B cell (primary cell): ENCODE data around the gene ATAD2B. TPM values are rescaled to one million over a fixed set of nuclear protein-coding genes. Genes with fewer than 3 reads are reported as not detected.

Source experiments
- ATAC-seq: fragments of 200-7000 bp; cut with Tn5 transposase; one replicate; pipeline ENCODE4 v1.10.0; 2021; ENCODE audit warnings: low read depth, mild to moderate bottlenecking, moderate number of reproducible peaks, moderate library complexity
- CTCF ChIA-PET: fragments of 350-600 bp; sonication (Branson Sonifier 250); formaldehyde crosslinking; loops from one replicate; lab custom pipeline; 2021; ENCODE audit warnings: antibody characterized with exemption, inconsistent platforms; lab: Charles Lee
- POLR2A ChIA-PET: fragments of 350-600 bp; sonication (Branson Sonifier 250); formaldehyde crosslinking; loops from one replicate; lab custom pipeline; 2021; ENCODE audit warnings: antibody characterized with exemption; lab: Charles Lee
- DNase-seq: peaks from one replicate; pipeline ENCODE4 v3.0.0; 2013
- H2AFZ ChIP-seq: 2 replicates; pipeline ENCODE4 v1.6.1; 2012; ENCODE audit warnings: mild to moderate bottlenecking, low read depth, low read length; ENCODE audit not compliant: insufficient read depth, poor library complexity, severe bottlenecking
- H3K27ac ChIP-seq, 2 donors: 1 replicate in 1 of 2; 2 replicates in 1 of 2; pipeline ENCODE4 v1.5.1; 2012 to 2013; ENCODE audit warnings: low read length in 2 of 2, mild to moderate bottlenecking in 2 of 2, moderate library complexity in 1 of 2
- H3K27me3 ChIP-seq, 4 experiments: fragments of 200-600 bp in 1 of 4; sonication (generic) in 1 of 4; replicated peaks in 1 of 4; 1 replicate in 2 of 4; 2 replicates in 2 of 4; pipeline versions ENCODE4 v1.6.1 to v1.7.0; 2013 to 2016; ENCODE audit warnings: low read length in 3 of 4, mild to moderate bottlenecking in 2 of 4, mixed read lengths in 1 of 4, moderate library complexity in 1 of 4; ENCODE audit not compliant: insufficient read depth in 4 of 4, control insufficient read depth in 3 of 4; ENCODE audit errors: control extremely low read depth in 1 of 4
- H3K36me3 ChIP-seq, 2 experiments: replicated peaks in 1 of 2; 1 replicate in 1 of 2; 2 replicates in 1 of 2; pipeline versions ENCODE4 v1.6.1 to v1.7.1; 2013; ENCODE audit warnings: low read length in 1 of 2; ENCODE audit not compliant: insufficient read depth in 2 of 2, control insufficient read depth in 1 of 2; ENCODE audit errors: control extremely low read depth in 1 of 2, extremely low read depth in 1 of 2
- H3K4me1 ChIP-seq, 2 donors: fragments of 200-600 bp in 1 of 2; sonication (generic) in 1 of 2; 1 replicate in 1 of 2; 2 replicates in 1 of 2; pipeline versions ENCODE4 v1.5.1 to v1.6.1; 2013 to 2017; ENCODE audit warnings: low read length in 2 of 2; ENCODE audit not compliant: control insufficient read depth in 2 of 2, insufficient read depth in 2 of 2
- H3K4me2 ChIP-seq: replicated peaks from 2 replicates; pipeline ENCODE3; 2012; ENCODE audit warnings: mild to moderate bottlenecking, low read depth, low read length; ENCODE audit not compliant: poor library complexity, severe bottlenecking
- H3K4me3 ChIP-seq, 5 experiments: fragments of 200-600 bp in 1 of 5; sonication (generic) in 1 of 5; 1 replicate in 3 of 5; 2 replicates in 2 of 5; pipeline versions ENCODE4 v1.5.1 to v1.7.0; 2011 to 2016; ENCODE audit warnings: low read length in 4 of 5, mild to moderate bottlenecking in 4 of 5, low read depth in 2 of 5, control low read depth in 1 of 5, moderate library complexity in 1 of 5; ENCODE audit not compliant: insufficient read depth in 1 of 5; ENCODE audit errors: control extremely low read depth in 1 of 5, extremely low read depth in 1 of 5
- H3K79me2 ChIP-seq: fragments of 200-600 bp; sonication (generic); one replicate; pipeline ENCODE4 v1.6.0; 2016; ENCODE audit warnings: low read length; ENCODE audit not compliant: control insufficient read depth, insufficient read depth
- H3K9ac ChIP-seq: fragments of 200-600 bp; sonication (generic); 2 replicates; pipeline ENCODE4 v1.6.1; 2017; ENCODE audit warnings: mild to moderate bottlenecking, low read length, moderate library complexity
- H3K9me3 ChIP-seq, 3 donors: one replicate each; pipeline versions ENCODE4 v1.6.1 to v1.7.1; 2013; ENCODE audit warnings: low read length in 2 of 3; ENCODE audit not compliant: control insufficient read depth in 2 of 3, insufficient read depth in 1 of 3; ENCODE audit errors: control extremely low read depth in 1 of 3
- H4K20me1 ChIP-seq: 2 replicates; pipeline ENCODE4 v1.6.0; 2012; ENCODE audit warnings: mild to moderate bottlenecking, low read length; ENCODE audit not compliant: insufficient read depth, control insufficient read depth, poor library complexity, severe bottlenecking
- H3K27ac Mint-ChIP-seq: one replicate; pipeline ENCODE4 v1.8.0; 2021; ENCODE audit warnings: mixed read lengths
- H3K27me3 Mint-ChIP-seq: one replicate; pipeline ENCODE4 v1.8.0; 2021; ENCODE audit warnings: mixed read lengths
- H3K4me1 Mint-ChIP-seq: one replicate; pipeline ENCODE4 v1.8.0; 2021; ENCODE audit warnings: mixed read lengths
- H3K4me3 Mint-ChIP-seq: one replicate; pipeline ENCODE4 v1.8.0; 2021; ENCODE audit warnings: mixed read lengths
- H3K9me3 Mint-ChIP-seq: one replicate; pipeline ENCODE4 v1.8.0; 2022; ENCODE audit warnings: mixed read lengths; ENCODE audit not compliant: insufficient read depth
- EZH2 ChIP-seq: IDR thresholded peaks from 2 replicates; pipeline ENCODE4 v1.6.1; 2012; ENCODE audit warnings: borderline replicate concordance, low read depth, mild to moderate bottlenecking, moderate library complexity, low read length; ENCODE audit not compliant: insufficient read depth, poor library complexity, severe bottlenecking
- WGBS: methylation state at CpG from one replicate; pipeline ENCODE4 v1.1.5; 2013; ENCODE audit warnings: missing lambda C conversion rate; ENCODE audit not compliant: insufficient coverage; 5-methylcytosine and 5-hydroxymethylcytosine counted together
- intact Hi-C: fragments of 100-400 bp; cut with micrococcal nuclease; formaldehyde crosslinking; loops from one replicate; pipeline ENCODE4 v1.10.0; 2022
- polyA plus RNA-seq: library from polyadenylated mRNA; depleted of rRNA; stranded (reverse); fragments of >200 nt; gene quantifications from 2 replicates; pipeline ENCODE4 v1.2.3, GENCODE V29; 2012
- total RNA-seq, 2 donors: library from RNA; stranded (reverse); fragments of 120-200 nt in 1 of 2; gene quantifications; 1 replicate in 1 of 2; 2 replicates in 1 of 2; pipeline versions ENCODE4 v1.2.3 to v1.2.4, GENCODE V29; 2013 to 2022
- TF ChIP-seq, protein P1 (sequence below): fragments of 200-600 bp; IDR thresholded peaks from one replicate; pipeline ENCODE4 v1.8.0; 2022; ENCODE audit warnings: antibody characterized with exemption, mild to moderate bottlenecking

ATAD2B gene
- total and polyA plus RNA-seq, 2 donors (not counting 1 experiment from before 2014, with no cell fraction given): 5.1 to 90.8 TPM

DNA sequence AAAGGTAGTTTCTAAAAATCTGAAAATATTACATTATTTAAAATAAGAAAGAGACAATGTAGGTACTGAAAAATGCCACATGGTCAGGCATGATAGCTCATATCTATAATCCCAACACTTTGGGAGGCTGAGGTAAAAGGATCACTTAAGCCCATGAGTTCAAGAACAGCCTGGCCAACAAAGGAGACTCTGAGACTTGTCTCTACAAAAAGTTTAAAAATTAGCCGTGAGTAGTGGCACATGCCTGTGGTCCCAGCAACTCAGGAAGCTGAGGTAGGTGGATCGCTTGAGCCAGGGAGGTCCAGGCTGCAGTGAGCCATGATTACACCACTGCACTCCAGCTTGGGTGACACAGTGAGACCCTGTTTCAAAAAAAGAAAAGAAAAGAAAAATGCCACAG is 21.8 kb downstream of the ATAD2B start:
- peaks cover 0 to 5% of the 10 kb centered on the region in 2 donors for H3K4me1 ChIP-seq
- ATAC-seq (no peak), DNase-seq (no peak)
- no peaks in the 10 kb centered on the region for H3K36me3 ChIP-seq
- Mint-ChIP-seq H3K27ac (no peak overlapping the region), H3K9me3 (no peaks in the 10 kb centered on the region), H3K4me1 (peaks cover 36% of the 10 kb centered on the region), H3K27me3 (no peaks in the 10 kb centered on the region), H3K4me3 (no peak overlapping the region)
- H3K4me3 ChIP-seq: no peak overlapping the region
- H3K9ac ChIP-seq: no peak overlapping the region
- intact Hi-C loops: no loop called here
- ChIA-PET POLR2A (no interaction called here), CTCF (interaction anchor here (1.1 to 1.3 kb wide), 2 partner anchors 20 to 179 kb away, joined by 3 to 4 read pairs; partner anchors contain the start of gene TP53I3)
- 40% methylated on average over 2 of the region's 2 CpGs for WGBS
- H3K79me2 ChIP-seq: peaks cover 72% of the 10 kb centered on the region
- H3K9me3 ChIP-seq: no peaks in the 10 kb centered on the region
- H4K20me1 ChIP-seq: peaks cover 49% of the 10 kb centered on the region
- TF ChIP-seq EZH2: no peak
- TF ChIP-seq, protein P1, sequence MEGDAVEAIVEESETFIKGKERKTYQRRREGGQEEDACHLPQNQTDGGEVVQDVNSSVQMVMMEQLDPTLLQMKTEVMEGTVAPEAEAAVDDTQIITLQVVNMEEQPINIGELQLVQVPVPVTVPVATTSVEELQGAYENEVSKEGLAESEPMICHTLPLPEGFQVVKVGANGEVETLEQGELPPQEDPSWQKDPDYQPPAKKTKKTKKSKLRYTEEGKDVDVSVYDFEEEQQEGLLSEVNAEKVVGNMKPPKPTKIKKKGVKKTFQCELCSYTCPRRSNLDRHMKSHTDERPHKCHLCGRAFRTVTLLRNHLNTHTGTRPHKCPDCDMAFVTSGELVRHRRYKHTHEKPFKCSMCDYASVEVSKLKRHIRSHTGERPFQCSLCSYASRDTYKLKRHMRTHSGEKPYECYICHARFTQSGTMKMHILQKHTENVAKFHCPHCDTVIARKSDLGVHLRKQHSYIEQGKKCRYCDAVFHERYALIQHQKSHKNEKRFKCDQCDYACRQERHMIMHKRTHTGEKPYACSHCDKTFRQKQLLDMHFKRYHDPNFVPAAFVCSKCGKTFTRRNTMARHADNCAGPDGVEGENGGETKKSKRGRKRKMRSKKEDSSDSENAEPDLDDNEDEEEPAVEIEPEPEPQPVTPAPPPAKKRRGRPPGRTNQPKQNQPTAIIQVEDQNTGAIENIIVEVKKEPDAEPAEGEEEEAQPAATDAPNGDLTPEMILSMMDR: no peak
- no peaks in the 10 kb centered on the region for H3K27me3 ChIP-seq
- no peak overlapping the region for H3K27ac ChIP-seq
- H3K4me2 ChIP-seq: no peak overlapping the region
- H2AFZ ChIP-seq: no peak overlapping the region

DNA sequence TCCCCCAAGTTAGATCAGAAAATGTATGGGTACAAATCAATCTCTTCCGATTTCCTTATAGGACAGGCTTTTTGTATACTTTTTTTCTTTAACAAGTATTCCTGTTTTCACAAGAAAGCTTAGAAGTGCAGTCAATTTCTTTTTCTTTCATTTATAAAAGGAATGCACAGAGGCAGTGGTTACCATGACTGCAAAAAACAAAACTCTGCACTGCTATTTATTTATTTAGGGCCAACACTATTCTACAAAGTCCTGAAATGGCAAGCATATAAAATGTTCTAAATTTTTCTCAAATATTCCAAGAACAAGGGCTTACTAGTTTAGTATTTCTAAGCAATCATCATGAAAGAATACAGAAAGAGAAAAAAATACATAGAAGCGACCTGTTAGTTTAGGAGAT is 22.2 kb downstream of the ATAD2B start:
- DNase-seq (no peak), ATAC-seq (no peak)
- Histone ChIP-seq H3K27me3 (no peaks in the 10 kb centered on the region), H3K4me2 (no peak overlapping the region), H3K36me3 (no peaks in the 10 kb centered on the region), H3K9me3 (no peaks in the 10 kb centered on the region), H2AFZ (no peak overlapping the region), H3K9ac (no peak overlapping the region), H3K4me3 (no peak overlapping the region), H3K27ac (no peak overlapping the region), H3K79me2 (peaks cover 71% of the 10 kb centered on the region), H3K4me1 (peaks cover 0 to 5% of the 10 kb centered on the region in 2 donors), H4K20me1 (peaks cover 49% of the 10 kb centered on the region)
- intact Hi-C loops: no loop called here
- Mint-ChIP-seq H3K4me3 (no peak overlapping the region), H3K27me3 (no peaks in the 10 kb centered on the region), H3K9me3 (no peaks in the 10 kb centered on the region), H3K27ac (no peak overlapping the region), H3K4me1 (peaks cover 35% of the 10 kb centered on the region)
- CTCF ChIA-PET: interaction anchor here (1.3 kb wide), 1 partner anchor 180 kb away, joined by 4 read pairs; the partner anchor contains the start of gene TP53I3
- TF ChIP-seq, protein P1: no peak
- no peak for TF ChIP-seq EZH2
- POLR2A ChIA-PET: no interaction called here
- WGBS: no CpG with 5 or more reads among the region's 2 CpGs
